ENCODE data around the gene CD22. TPM values are rescaled to one million over a fixed set of nuclear protein-coding genes. Genes with fewer than 3 reads are reported as not detected.

The CD22 gene
- total RNA-seq, 4 donors from 2014 or later = 10.9 to 207 (median 15.7) TPM; not detected in 1

DNA sequence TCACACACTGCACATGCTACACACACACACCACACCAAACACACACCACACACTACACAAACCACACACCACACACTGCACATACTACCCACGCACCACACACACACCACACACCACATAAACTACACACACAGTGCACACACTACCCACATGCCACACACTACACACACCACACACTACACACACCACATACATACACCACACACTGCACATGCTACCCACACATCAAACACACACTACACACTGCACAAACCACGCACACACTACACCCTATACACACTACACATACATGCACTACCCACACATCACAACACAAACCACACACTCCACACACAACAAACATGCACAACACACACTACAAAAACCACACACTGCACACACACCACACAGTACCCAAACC is 31.1 kb upstream of the CD22 start:
- no peak for DNase-seq
- Histone ChIP-seq H3K4me1 (peaks cover 0 to 5% (median 0%) of the 10 kb centered on the region in 4 donors), H3K27me3 (no peaks in the 10 kb centered on the region), H3K27ac (no peak overlapping the region), H3K36me3 (no peaks in the 10 kb centered on the region), H3K4me3 (no peak overlapping the region), H3K9me3 (no peaks in the 10 kb centered on the region)
- TF ChIP-seq POLR2A (IDR thresholded peaks at IDR 0.05) = no peak
- TF ChIP-seq, protein P1, sequence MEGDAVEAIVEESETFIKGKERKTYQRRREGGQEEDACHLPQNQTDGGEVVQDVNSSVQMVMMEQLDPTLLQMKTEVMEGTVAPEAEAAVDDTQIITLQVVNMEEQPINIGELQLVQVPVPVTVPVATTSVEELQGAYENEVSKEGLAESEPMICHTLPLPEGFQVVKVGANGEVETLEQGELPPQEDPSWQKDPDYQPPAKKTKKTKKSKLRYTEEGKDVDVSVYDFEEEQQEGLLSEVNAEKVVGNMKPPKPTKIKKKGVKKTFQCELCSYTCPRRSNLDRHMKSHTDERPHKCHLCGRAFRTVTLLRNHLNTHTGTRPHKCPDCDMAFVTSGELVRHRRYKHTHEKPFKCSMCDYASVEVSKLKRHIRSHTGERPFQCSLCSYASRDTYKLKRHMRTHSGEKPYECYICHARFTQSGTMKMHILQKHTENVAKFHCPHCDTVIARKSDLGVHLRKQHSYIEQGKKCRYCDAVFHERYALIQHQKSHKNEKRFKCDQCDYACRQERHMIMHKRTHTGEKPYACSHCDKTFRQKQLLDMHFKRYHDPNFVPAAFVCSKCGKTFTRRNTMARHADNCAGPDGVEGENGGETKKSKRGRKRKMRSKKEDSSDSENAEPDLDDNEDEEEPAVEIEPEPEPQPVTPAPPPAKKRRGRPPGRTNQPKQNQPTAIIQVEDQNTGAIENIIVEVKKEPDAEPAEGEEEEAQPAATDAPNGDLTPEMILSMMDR (IDR thresholded peaks at IDR 0.05) = no peak

- Histone ChIP-seq H3K4me1 (peaks cover 0 to 5% (median 0%) of the 10 kb centered on the region in 4 donors), H3K36me3 (no peaks in the 10 kb centered on the region), H3K27ac (no peak overlapping the region), H3K9me3 (no peaks in the 10 kb centered on the region), H3K4me3 (no peak overlapping the region), H3K27me3 (no peaks in the 10 kb centered on the region)
- TF ChIP-seq, protein P1 (IDR thresholded peaks at IDR 0.05) = no peak
- no peak for DNase-seq
These were observed 30.4 kb upstream of the CD22 start for GRCh38 chr19:35298561-35298972.

DNA sequence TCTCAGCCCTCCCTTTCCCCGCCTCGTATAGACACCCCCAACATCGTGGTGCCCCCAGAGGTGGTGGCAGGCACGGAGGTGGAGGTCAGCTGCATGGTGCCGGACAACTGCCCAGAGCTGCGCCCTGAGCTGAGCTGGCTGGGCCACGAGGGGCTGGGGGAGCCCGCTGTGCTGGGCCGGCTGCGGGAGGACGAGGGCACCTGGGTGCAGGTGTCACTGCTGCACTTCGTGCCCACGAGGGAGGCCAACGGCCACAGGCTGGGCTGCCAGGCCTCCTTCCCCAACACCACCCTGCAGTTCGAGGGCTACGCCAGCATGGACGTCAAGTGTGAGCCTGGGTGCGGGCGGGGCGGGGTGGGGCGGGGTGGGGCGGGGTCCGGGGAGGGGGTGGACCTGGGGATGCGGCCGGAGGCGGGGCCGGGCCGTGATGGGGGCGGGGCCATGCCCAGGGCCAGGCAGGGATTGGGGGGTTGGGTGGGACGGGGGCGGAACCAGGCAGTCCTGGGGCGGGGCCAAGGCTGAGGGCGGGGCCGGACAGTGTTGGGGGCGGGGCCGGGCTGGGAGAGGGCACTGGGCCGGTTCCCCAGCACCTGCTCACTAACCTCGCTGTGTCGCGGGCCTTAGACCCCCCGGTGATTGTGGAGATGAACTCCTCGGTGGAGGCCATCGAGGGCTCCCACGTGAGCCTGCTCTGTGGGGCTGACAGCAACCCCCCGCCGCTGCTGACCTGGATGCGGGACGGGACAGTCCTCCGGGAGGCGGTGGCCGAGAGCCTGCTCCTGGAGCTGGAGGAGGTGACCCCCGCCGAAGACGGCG is 29.3 kb upstream of the CD22 start:
- no peak overlapping the region for H3K4me3 ChIP-seq
- H3K27me3 ChIP-seq = no peaks in the 10 kb centered on the region
- H3K27ac ChIP-seq = no peak overlapping the region
- TF ChIP-seq, protein P1 (IDR thresholded peaks at IDR 0.05) = no peak
- no peak for TF ChIP-seq POLR2A (IDR thresholded peaks at IDR 0.05)
- peaks cover 0 to 5% (median 0%) of the 10 kb centered on the region in 4 donors for H3K4me1 ChIP-seq
- no peaks in the 10 kb centered on the region for H3K36me3 ChIP-seq
- H3K9me3 ChIP-seq = no peaks in the 10 kb centered on the region
- no peak for DNase-seq

DNA sequence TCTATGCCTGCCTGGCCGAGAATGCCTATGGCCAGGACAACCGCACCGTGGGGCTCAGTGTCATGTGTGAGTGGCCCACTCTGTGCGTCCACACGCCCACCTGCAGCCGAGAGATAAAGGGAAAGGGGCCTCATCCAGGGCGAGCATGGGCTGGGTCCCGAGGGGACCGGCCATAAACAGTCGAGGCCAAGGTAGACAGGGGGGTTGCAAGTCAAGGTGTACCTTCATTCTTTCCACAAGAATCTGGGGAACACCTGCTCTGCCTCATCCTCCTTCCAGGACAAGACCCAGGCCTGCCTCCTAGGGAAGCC is 28.7 kb upstream of the CD22 start:
- Histone ChIP-seq H3K27ac (no peak overlapping the region), H3K4me3 (no peak overlapping the region), H3K4me1 (peaks cover 0 to 3% (median 0%) of the 10 kb centered on the region in 4 donors), H3K9me3 (no peaks in the 10 kb centered on the region), H3K27me3 (no peaks in the 10 kb centered on the region), H3K36me3 (no peaks in the 10 kb centered on the region)
- TF ChIP-seq, protein P1 (IDR thresholded peaks at IDR 0.05) = no peak
- TF ChIP-seq POLR2A (IDR thresholded peaks at IDR 0.05) = no peak
- no peak for DNase-seq

DNA sequence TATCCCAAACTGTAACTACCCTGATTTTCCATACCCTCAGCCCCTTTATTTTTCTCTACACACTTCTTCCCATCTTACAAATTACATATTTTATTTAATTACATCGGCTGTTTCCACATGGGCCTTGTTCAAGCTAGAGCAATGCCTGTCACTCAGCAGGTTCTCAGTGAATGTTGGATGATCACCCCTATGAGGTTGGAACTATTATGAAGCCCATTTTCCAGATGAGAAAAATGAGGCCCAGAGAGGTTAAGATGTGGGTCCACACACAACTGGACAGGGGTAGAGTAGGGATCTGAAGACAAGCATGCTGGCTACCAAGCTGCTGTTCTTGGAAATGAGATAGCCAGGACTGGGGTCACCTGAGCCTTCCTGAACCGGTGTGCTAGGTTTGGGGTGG is 27.0 kb upstream of the CD22 start:
- no peak for TF ChIP-seq POLR2A (IDR thresholded peaks at IDR 0.05)
- TF ChIP-seq, protein P1 (IDR thresholded peaks at IDR 0.05) = no peak
- no peak for DNase-seq
- H3K27me3 ChIP-seq = no peaks in the 10 kb centered on the region
- H3K4me1 ChIP-seq = no peaks in the 10 kb centered on the region
- no peaks in the 10 kb centered on the region for H3K36me3 ChIP-seq
- H3K27ac ChIP-seq = no peak overlapping the region
- no peak overlapping the region for H3K4me3 ChIP-seq
- no peaks in the 10 kb centered on the region for H3K9me3 ChIP-seq
